Stimulated activated CD4-positive, alpha-beta T cell treated with anti-CD3 and anti-CD28 coated beads, TNF-alpha, amount 100 ng/mL, for 48 hours (primary cell): ENCODE results near the gene CAPS2.

ENCODE experiments used
- DNase-seq, 3 donors: peaks; one replicate each; pipeline ENCODE4 v3.0.0-alpha.2; 2020; ENCODE audit warnings: low read depth in 3 of 3

The CAPS2 gene

GRCh38 chr12:75305412-75306332 lies 24.5 kb downstream of the CAPS2 start:
- DNase-seq, result no peak

GRCh38 chr12:75302781-75303180 lies 27.3 kb downstream of the CAPS2 start:
- DNase-seq, result no peak

- DNase-seq, result no peak
Observed at GRCh38 chr12:75302225-75302624, 27.9 kb downstream of the CAPS2 start.

GRCh38 chr12:75294797-75295196 lies 35.3 kb downstream of the CAPS2 start:
- DNase-seq, result no peak

- no peak for DNase-seq
Observed at GRCh38 chr12:75294336-75294735, 35.8 kb downstream of the CAPS2 start.

- no peak for DNase-seq
Observed at GRCh38 chr12:75291014-75291413, 39.1 kb downstream of the CAPS2 start.

GRCh38 chr12:75289753-75290152 lies 40.4 kb downstream of the CAPS2 start:
- DNase-seq, result no peak

- no peak for DNase-seq
Observed at GRCh38 chr12:75288860-75289259, 41.3 kb downstream of the CAPS2 start.

- DNase-seq, result no peak
Observed at GRCh38 chr12:75275702-75276101, 54.4 kb downstream of the CAPS2 start.

GRCh38 chr12:75271576-75271975 lies 58.5 kb downstream of the CAPS2 start:
- no peak for DNase-seq

- DNase-seq, result no peak
Observed at GRCh38 chr12:75270157-75270556, 60.0 kb downstream of the CAPS2 start.

GRCh38 chr12:75269209-75269608 lies 60.9 kb downstream of the CAPS2 start:
- no peak for DNase-seq

GRCh38 chr12:75260316-75260715 lies 69.8 kb downstream of the CAPS2 start:
- no peak for DNase-seq

GRCh38 chr12:75259143-75259542 lies 71.0 kb downstream of the CAPS2 start:
- no peak for DNase-seq

GRCh38 chr12:75257510-75257909 lies 72.6 kb downstream of the CAPS2 start:
- DNase-seq, result no peak

- no peak for DNase-seq
Observed at GRCh38 chr12:75245108-75245507, 85.0 kb downstream of the CAPS2 start.

- no peak for DNase-seq
Observed at GRCh38 chr12:75239987-75240386, 90.1 kb downstream of the CAPS2 start.

GRCh38 chr12:75236206-75236605 lies 93.9 kb downstream of the CAPS2 start:
- DNase-seq, result no peak

- no peak for DNase-seq
Observed at GRCh38 chr12:75227132-75227531, 103.0 kb downstream of the CAPS2 start.
